ENCODE results near the gene ZC3H7A. TPM values are rescaled to one million over a fixed set of nuclear protein-coding genes. Genes with fewer than 3 reads are reported as not detected.

The ZC3H7A gene
- total RNA-seq, 1 experiment from 2014 or later, result 43.1 TPM

GRCh38 chr16:11784038-11784369, 13.1 kb downstream of the ZC3H7A start:
- Histone ChIP-seq H3K79me1 (ENCODE audit: insufficient read depth, low read depth, low read length, poor library complexity, severe bottlenecking) (peaks cover 6% of the 10 kb centered on the region), H4K91ac (ENCODE audit: insufficient read length, low read depth, low read length) (no peak overlapping the region), H2AK5ac (ENCODE audit: insufficient read length, low read length) (no peak overlapping the region), H3K56ac (ENCODE audit: insufficient read length, low read depth, low read length) (no peak overlapping the region), H3K79me2 (ENCODE audit: insufficient read depth, low read length) (peaks cover 10% of the 10 kb centered on the region; the same call in 1 of the 2 replicates), H3K4me1 (ENCODE audit: insufficient read depth, low read length) (peaks cover 5% of the 10 kb centered on the region; the same call in 1 of the 2 replicates), H3K14ac (ENCODE audit: insufficient read depth, low read length) (no peak overlapping the region), H3T11ph (ENCODE audit: low read length) (no peak overlapping the region), H3K23me2 (ENCODE audit: insufficient read length, low read depth, low read length, poor library complexity, severe bottlenecking) (no peaks in the 10 kb centered on the region), H3K9me3 (ENCODE audit: control insufficient read depth, low read depth, low read length) (no peaks in the 10 kb centered on the region), H3K18ac (ENCODE audit: insufficient read length, low read depth, low read length) (no peak overlapping the region), H4K5ac (ENCODE audit: insufficient read length, low read depth, low read length) (no peak overlapping the region), H4K20me1 (ENCODE audit: control insufficient read depth, insufficient read depth, insufficient read length) (no peaks in the 10 kb centered on the region), H4K8ac (replicated peaks; ENCODE audit: insufficient read length, low read depth, low read length) (no peak overlapping the region), H3K23ac (ENCODE audit: insufficient read length, low read depth, low read length) (no peak overlapping the region), H3K27me3 (ENCODE audit: insufficient read depth, low read length) (no peaks in the 10 kb centered on the region), H3K4ac (ENCODE audit: low read depth, low read length) (no peak overlapping the region), H3K27ac (ENCODE audit: insufficient read length, low read depth, low read length) (no peak overlapping the region), H3K9ac (ENCODE audit: extremely low read depth, insufficient read length, low read length) (no peak overlapping the region), H2AFZ (ENCODE audit: low read length) (no peak overlapping the region), H2BK15ac (ENCODE audit: low read depth, low read length) (no peak overlapping the region), H2BK5ac (ENCODE audit: insufficient read length, low read length) (no peak overlapping the region), H3K4me2 (ENCODE audit: insufficient read depth, insufficient read length, low read length) (no peak overlapping the region), H2BK120ac (ENCODE audit: low read depth, low read length, poor library complexity, severe bottlenecking) (no peak overlapping the region), H2BK12ac (ENCODE audit: insufficient read length, low read depth, low read length) (no peak overlapping the region), H2BK20ac (ENCODE audit: low read depth, low read length, poor library complexity, severe bottlenecking) (no peak overlapping the region)
- no peak overlapping the region for H3K27ac Mint-ChIP-seq
- no peaks in the 10 kb centered on the region for H3K27me3 Mint-ChIP-seq (ENCODE audit: low read depth)
- H3K4me1 Mint-ChIP-seq, result peaks cover 4 to 20% of the 10 kb centered on the region in 2 experiments; a peak in 3 of 4 replicates
- no peaks in the 10 kb centered on the region for H3K9me3 Mint-ChIP-seq
- H3K36me3 Mint-ChIP-seq (ENCODE audit: insufficient read depth in 1 of 3, low read depth in 3 of 3), result peaks cover 2 to 11% (median 5%) of the 10 kb centered on the region in 3 experiments; a peak in 6 of 7 replicates
- no peak for TF ChIP-seq CTCF (conservative IDR thresholded peaks at IDR 0.05)
- no peak for DNase-seq
- no peak overlapping the region for H3K4me3 Mint-ChIP-seq
